Renal cortical epithelial cell (primary cell): ENCODE results near the gene TP53BP2. TPM values are rescaled to one million over a fixed set of nuclear protein-coding genes. Genes with fewer than 3 reads are reported as not detected.
"Not testable (repeated sequence)": the region's sequence is repeated elsewhere in the genome, so short reads cannot be mapped to it uniquely, and the experiment has no call there.

Experiments used
- DNase-seq: peaks from one replicate; pipeline ENCODE4 v3.0.0-alpha.2; 2011; ENCODE audit warnings: low read depth
- total RNA-seq: library from RNA; depleted of rRNA; stranded (reverse); fragments of >200 nt; gene quantifications from 2 replicates; pipeline ENCODE4 v1.2.3, GENCODE V29; 2014

Gene TP53BP2
- total RNA-seq, 1 donor from 2014 or later, result 148 TPM

GRCh38 chr1:223745731-223746130 lies 100.0 kb downstream of the TP53BP2 start:
- no peak for DNase-seq

GRCh38 chr1:223742856-223743517 lies 102.8 kb downstream of the TP53BP2 start:
- DNase-seq, result no peak

GRCh38 chr1:223741861-223742260 lies 103.9 kb downstream of the TP53BP2 start:
- peak; percentile 64 for DNase-seq

DNA sequence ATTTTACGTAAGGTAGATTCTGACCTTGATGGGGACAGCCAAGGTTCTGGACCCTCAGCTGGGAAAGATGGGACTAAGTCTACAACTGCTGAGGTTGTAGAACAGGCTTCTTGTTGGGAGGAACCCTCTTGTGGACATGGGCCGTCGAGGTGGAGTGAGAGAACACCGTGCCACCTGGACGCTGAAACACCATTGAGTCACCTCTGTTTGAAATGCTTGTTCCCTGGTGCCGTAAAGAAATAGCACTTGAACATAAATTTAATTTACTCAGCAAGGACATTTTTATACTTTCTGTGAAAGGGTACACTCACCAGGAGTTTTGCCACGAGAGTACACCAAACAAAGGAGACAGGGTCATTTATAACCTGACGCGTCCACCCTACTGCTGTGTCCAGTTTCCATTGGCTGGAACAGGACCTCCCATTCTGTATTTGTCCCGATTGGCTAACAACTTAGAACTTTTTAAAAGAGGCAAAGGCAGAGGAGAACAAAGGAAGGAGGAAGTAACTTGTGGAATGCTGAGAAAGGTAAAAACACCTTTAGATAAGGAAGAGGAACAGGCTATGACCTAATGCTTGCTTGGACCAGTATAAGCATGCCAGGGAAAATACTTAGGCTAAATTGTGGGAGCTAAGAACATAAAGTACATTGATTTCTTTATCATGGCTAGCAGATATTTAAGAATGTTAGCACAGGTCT lies 105.6 kb downstream of the TP53BP2 start:
- DNase-seq, result not testable (repeated sequence)

- DNase-seq, result no peak
These were observed 106.2 kb downstream of the TP53BP2 start for GRCh38 chr1:223739366-223740037.

DNA sequence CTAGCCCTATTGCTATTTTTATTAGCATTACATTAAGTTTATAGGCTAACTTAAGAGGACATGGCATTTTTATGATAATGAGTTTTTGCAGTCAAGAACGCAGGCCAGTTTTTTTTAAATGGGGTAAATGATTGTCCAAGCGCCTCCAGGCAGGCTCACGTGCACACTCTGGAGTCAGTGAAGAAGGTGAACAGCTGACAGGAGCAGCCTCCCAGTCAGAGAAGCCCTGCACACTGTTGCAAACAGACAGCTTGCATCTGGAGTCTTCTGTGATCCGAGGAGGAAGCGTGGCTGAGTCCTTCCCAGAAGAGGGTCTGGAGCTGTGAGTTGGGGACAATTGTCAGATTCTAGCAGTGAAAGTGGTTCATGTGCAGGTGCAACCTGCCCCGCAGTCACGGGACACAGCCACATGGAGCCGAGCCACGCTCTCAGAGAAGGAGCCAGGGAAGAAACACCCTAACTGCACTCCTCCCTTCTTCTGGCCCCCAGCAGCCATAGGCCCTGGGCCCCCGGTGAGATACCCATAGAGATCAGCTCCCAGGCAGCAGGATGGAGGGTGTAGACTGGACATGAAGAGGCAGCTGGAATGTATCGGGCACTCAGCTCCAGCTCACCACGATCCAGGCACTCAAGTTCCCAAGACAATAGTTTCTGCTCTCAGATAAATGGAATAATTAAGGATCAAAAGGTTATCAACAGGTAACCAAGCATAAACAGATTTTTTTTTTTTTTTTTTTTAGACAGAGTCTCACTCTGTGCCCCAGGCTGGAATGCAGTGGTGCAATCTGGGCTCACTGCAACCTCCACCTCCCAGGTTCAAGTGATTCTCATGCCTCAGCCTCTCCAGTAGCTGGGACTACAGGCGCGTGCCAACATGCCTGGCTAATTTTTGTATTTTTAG lies 107.0 kb downstream of the TP53BP2 start:
- DNase-seq, result peak; percentile 92

- DNase-seq, result no peak
These were observed 108.4 kb downstream of the TP53BP2 start for GRCh38 chr1:223737342-223737741.

DNA sequence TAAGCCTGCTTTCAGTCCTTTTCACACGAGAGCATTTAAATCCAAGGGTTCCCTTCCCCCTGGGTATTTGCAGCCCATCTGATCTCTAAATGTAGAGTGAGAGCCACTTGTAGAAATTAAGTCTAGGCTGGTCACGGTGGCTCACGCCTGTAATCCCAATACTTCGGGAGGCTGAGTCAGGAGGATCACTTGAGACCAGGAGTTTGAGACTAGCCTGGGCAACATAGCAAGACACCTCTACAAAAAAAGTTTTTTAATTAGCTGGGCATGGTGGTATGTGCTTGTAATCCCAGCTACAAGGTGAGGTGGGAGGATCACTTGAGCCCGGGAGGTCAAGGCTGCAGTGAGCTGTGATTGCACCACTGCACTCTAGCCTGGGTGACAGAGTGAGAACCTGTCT lies 109.1 kb downstream of the TP53BP2 start:
- DNase-seq, result not testable (repeated sequence)

DNA sequence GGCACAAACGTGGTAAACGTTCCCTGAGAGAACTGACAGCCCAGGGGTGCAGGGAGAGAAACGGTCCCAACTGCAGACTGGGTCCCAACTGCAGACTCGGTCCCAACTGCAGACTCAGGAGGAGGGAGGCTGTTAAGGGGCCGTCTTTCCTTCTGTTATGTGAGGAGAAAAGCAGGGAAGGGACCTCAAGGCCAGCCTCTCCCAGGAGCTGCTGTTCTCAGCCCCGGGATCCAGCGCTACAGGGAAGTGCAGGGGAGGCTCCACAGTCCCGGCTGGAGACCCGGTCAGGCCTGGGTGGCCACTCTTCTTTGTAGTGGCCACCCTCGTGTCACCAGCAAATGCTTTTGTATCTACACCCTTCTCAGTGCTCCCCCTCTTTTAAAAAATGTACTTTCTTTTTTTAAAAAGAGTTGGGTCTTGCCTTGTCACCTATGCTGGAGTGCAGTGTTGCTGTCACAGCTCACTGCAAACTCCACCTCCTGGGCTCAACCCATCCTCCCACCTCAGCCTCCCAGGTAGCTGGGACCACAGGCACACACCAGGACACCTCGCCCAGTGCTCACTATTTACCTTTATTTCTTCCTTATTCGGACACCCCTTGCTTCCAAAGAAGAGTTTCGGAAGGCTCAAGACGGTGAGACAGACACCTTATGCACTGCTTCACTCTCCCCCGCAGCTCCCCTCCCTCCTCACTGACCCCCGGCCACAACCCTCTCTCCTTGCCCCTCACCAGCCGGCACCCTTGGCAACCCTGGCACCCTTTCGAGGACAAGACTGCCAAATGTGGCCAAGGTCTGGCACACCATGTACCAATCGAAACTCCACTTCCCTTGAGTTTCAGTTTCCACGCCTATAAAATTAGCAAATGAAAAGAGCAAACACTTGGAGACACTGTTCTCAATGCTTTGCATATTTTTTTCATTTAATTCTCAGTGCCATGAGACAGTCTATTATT lies 111.6 kb downstream of the TP53BP2 start:
- no peak for DNase-seq

DNA sequence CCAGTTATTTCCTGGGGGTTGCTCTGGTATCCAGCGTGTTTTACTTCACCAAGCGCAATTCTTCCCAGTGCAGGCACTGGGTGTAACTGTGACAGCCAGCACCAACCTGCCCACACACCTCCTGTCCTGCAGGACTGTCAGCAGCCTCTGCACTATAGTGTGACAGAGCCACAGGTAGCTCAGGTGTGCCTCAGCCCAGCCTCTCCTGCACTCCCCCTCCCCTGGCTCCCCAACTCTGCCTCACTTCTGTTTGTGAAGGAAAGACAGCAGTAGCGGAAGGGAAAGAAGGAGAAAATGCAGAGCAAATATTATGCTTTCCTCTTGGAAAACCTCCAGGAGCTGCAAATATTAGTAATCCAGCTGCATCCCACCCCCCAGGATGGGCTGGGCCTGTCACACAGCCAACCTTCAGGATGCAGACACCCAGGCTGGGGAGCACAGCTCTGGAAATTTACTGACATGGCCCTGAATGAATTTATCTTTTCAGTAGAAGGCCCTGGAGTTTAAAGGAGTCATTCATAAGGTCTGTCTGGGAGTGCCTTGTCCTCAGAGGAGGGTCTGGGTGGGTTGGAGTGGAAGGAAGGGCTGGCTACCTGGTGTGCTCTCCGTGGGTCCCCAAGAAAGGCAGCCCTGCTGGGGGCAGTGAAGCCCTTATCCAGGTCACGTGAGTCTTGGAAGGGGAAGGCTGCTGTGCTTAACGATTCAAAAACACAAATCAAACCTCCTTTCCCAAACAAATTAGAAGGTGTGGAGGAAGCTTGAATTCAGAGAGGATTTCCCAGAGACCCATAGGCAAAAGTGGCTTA lies 112.6 kb downstream of the TP53BP2 start:
- DNase-seq, result no peak

DNA sequence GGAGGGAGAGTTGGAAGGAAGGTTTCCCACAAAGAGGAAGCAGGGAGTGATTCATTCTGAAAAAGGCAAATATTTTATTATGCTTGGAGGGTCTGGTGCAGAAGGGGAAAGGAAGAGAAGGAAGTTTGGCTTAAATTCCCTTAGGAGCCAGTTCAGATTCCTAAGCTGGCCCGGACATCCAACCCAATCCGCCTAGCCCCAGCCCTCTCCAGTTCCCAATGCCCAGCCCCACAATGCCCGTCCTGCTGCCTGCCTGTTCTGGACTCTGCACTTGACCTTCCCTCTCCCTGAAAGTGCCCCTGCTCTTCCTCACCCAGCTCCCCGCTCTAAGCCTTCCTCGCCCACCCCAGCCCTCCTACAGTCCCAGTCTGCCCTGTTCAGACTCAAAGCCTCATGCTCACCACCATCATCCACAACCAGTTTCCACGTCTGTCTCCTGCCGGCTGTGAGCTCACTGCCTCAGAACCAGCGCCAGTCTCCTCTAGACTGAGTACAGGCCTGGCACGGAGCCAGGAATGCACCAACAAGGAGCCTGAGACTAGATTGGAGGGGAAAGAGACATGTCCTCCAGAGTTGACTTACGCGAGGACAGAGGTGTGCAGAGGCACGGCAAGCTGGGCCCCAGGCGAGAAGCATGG lies 114.5 kb downstream of the TP53BP2 start:
- DNase-seq, result peak; percentile 58

- DNase-seq, result no peak
These were observed 115.1 kb downstream of the TP53BP2 start for GRCh38 chr1:223730479-223731132.

DNA sequence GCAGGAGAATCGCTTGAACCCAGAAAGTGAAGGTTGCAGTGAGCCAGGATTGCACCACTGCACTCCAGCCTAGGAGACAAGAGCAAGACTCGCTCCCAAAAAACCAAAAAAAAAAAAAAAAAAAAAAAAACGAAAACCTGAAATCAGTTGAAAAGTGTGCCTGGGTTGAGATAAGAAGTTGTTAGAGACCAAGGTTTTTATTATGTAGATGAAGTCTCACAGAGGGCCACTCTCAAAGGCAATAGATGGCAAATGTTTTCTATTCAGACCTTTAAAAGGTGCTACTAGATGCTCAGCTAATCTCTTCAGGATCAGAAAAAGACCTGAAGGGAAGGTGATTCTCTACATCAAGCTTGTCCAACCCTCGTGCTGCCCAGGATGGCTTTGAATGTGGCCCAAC lies 115.8 kb downstream of the TP53BP2 start:
- DNase-seq, result no peak

Other genes starting within 250 kb of the TP53BP2 start
- 0.05 TPM in 1 of 2 replicates, not detected in the other for gene CAPN8, start 180.2 kb downstream of the TP53BP2 start, total RNA-seq
- gene CAPN2, start 133.4 kb downstream of the TP53BP2 start, total RNA-seq, result 300 and 425 TPM in 2 replicates